ENCODE measurements around the gene RTF1.

- TF ChIP-seq CTBP1 (IDR thresholded peaks at IDR 0.05; ENCODE audit: borderline replicate concordance) (no peak), NFRKB (IDR thresholded peaks at IDR 0.05) (no peak)
Observed at GRCh38 chr15:41493205-41493901, 76.5 kb downstream of the RTF1 start, which contains the start of gene ITPKA.

Data from HEK293T (cell line).